Ovary (tissue), 3 donors: ENCODE results near the gene ZMYND10.

Experiments used
- EP300 ChIP-seq: sonication (generic); formaldehyde crosslinking; IDR thresholded peaks from one replicate; pipeline ENCODE4 v1.6.1; 2017; ENCODE audit warnings: antibody characterized with exemption
- POLR2A ChIP-seq: fragments of 450-650 bp; IDR thresholded peaks from one replicate; pipeline ENCODE4 v1.6.1; 2017; ENCODE audit warnings: antibody characterized with exemption, mild to moderate bottlenecking, moderate library complexity
- TF ChIP-seq, protein P1 (sequence below), 3 donors: fragments of 450-650 bp in 2 of 3; fragments of 200-600 bp in 1 of 3; IDR thresholded peaks; one replicate each; pipeline versions ENCODE4 v1.5.1 to v1.8.0; 2016 to 2022; ENCODE audit warnings: antibody characterized with exemption in 3 of 3, mild to moderate bottlenecking in 1 of 3
- donor health status: DM: no; HTN: no; CAD: no.

GRCh38 chr3:50319181-50319893, 26.2 kb downstream of the ZMYND10 start:
- TF ChIP-seq, protein P1, sequence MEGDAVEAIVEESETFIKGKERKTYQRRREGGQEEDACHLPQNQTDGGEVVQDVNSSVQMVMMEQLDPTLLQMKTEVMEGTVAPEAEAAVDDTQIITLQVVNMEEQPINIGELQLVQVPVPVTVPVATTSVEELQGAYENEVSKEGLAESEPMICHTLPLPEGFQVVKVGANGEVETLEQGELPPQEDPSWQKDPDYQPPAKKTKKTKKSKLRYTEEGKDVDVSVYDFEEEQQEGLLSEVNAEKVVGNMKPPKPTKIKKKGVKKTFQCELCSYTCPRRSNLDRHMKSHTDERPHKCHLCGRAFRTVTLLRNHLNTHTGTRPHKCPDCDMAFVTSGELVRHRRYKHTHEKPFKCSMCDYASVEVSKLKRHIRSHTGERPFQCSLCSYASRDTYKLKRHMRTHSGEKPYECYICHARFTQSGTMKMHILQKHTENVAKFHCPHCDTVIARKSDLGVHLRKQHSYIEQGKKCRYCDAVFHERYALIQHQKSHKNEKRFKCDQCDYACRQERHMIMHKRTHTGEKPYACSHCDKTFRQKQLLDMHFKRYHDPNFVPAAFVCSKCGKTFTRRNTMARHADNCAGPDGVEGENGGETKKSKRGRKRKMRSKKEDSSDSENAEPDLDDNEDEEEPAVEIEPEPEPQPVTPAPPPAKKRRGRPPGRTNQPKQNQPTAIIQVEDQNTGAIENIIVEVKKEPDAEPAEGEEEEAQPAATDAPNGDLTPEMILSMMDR (IDR thresholded peaks at IDR 0.05) = no peak
- TF ChIP-seq POLR2A (no peak), EP300 (no peak)
